ENCODE data around the gene PSMB2. TPM values are rescaled to one million over a fixed set of nuclear protein-coding genes. Genes with fewer than 3 reads are reported as not detected.

The PSMB2 gene
- total and polyA plus RNA-seq, 2 of the 8 experiments (the other 6 are each of a cell fraction or from before 2014, with no cell fraction given) = 91.4 to 101 TPM

- no peak for TF ChIP-seq CHD7 (IDR thresholded peaks at IDR 0.05; ENCODE audit: insufficient replicate concordance, low read length)
- no peak for TF ChIP-seq SP1 (IDR thresholded peaks at IDR 0.05; ENCODE audit: low read depth, low read length)
- no peak for TF ChIP-seq KDM4A (IDR thresholded peaks at IDR 0.05; ENCODE audit: low read depth, low read length, severe bottlenecking)
- no peak for TF ChIP-seq JUND (IDR thresholded peaks at IDR 0.05; ENCODE audit: low read length)
- no peak for TF ChIP-seq SIRT6 (IDR thresholded peaks at IDR 0.05; ENCODE audit: low read length)
- no peak for TF ChIP-seq YY1 (IDR thresholded peaks at IDR 0.05; ENCODE audit: low read depth, low read length)
- peak in 2 of 3 experiments; percentile 86 to 91; a peak in 3 of 4 replicates for TF ChIP-seq CTCF (IDR thresholded peaks at IDR 0.05; ENCODE audit: control extremely low read depth in 1 of 3, insufficient read depth in 1 of 3, low read depth in 1 of 3, low read length in 3 of 3)
Measured at GRCh38 chr1:35564037-35564883, 77.1 kb downstream of the PSMB2 start (continued).

Measured in H1 (cell line).